ENCODE measurements around the gene WARS2.
"Not testable (repeated sequence)": the region's sequence is repeated elsewhere in the genome, so short reads cannot be mapped to it uniquely, and the experiment has no call there.

The WARS2 gene

DNA sequence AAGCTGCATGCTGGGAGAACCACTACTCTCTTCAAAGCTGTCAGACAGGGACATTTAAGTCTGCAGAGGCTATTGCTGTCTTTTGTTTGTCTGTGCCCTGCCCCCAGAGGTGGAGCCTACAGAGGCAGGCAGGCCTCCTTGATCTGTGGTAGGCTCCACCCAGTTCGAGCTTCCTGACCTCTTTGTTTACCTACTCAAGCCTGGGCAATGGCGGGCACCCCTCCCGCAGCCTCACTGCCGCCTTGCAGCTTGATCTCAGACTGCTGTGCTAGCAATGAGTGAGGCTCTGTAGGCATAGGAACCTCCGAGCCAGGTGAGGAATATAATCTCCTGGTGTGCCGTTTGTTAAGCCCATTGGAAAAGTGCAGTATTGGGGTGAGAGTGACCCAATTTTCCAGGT lies 16.3 kb upstream of the WARS2 start:
- not testable (repeated sequence) for DNase-seq (ENCODE audit: low spot score); H3K27me3 Mint-ChIP-seq (ENCODE audit: low read depth); H3K4me1 Mint-ChIP-seq (ENCODE audit: low read depth); H3K27ac Mint-ChIP-seq; H3K4me3 Mint-ChIP-seq
- Mint-ChIP-seq H3K36me3 (ENCODE audit: low read depth) (peaks cover 60% of the 10 kb centered on the region), H3K9me3 (peaks cover 11% of the 10 kb centered on the region)

DNA sequence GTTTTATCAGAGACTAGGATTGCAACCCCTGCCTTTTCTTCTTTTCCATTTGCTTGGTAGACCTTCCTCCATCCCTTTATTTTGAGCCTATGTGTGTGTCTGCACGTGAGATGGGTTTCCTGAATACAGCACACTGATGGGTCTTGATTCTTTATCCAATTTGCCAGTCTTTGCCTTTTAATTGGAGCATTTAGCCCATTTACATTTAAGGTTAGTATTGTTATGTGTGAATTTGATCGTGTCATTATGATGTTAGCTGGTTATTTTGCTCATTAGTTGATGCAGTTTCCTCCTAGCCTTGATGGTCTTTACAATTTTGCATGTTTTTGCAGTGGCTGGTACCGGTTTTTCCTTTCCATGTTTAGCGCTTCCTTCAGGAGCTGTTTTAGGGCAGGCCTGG lies 14.6 kb upstream of the WARS2 start:
- H3K36me3 Mint-ChIP-seq (ENCODE audit: low read depth), result peaks cover 68% of the 10 kb centered on the region
- peaks cover 11% of the 10 kb centered on the region for H3K9me3 Mint-ChIP-seq
- H3K4me1 Mint-ChIP-seq (ENCODE audit: low read depth); H3K27me3 Mint-ChIP-seq (ENCODE audit: low read depth); DNase-seq (ENCODE audit: low spot score); H3K4me3 Mint-ChIP-seq; H3K27ac Mint-ChIP-seq: not testable (repeated sequence)

DNA sequence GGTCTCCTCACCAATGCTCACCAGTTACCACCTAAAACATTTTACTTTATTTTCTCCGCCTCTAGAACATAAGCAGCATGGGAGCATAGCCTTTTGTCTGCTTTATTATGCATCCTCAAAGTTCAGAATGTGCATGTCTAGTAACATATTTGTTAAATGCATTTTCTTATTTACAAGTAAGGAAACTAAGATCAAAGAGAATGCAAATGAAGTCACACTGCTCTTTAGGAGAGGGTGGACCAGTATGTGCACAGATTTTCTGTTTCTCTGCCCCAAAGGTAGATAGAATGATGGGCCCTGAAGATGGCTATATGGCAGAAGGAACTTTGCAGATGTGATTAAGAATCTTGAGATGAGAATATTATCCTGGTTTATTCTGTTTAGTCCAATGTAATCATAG lies 9.7 kb upstream of the WARS2 start:
- peaks cover 9% of the 10 kb centered on the region for H3K9me3 Mint-ChIP-seq
- H3K36me3 Mint-ChIP-seq (ENCODE audit: low read depth), result peaks cover 39% of the 10 kb centered on the region
- DNase-seq (ENCODE audit: low spot score), result no peak
- H3K27me3 Mint-ChIP-seq (ENCODE audit: low read depth), result no peaks in the 10 kb centered on the region
- H3K4me3 Mint-ChIP-seq, result no peak overlapping the region
- H3K27ac Mint-ChIP-seq, result no peak overlapping the region
- H3K4me1 Mint-ChIP-seq (ENCODE audit: low read depth), result peaks cover 10% of the 10 kb centered on the region

DNA sequence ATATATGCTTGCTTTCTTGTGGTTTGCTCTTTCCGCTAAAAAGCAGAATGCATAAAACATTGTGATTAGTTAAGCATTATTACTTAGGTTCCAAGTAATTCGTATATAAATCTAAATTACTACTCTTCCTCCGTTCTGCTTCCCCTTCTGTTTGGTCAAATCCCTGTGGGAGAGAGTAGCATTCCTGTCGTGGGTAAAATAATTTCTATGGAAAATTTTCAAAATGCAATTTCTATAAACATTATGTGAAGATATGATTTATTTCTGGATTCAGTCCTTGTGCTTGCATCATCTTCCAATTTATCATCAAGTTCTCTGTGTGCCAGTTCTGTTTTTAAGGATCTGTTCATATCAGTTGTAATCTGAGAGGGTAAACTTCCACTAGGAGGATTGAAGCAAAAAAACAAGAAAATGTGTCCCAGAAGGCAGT lies 7.2 kb upstream of the WARS2 start:
- no peak overlapping the region for H3K4me3 Mint-ChIP-seq
- no peak for DNase-seq (ENCODE audit: low spot score)
- peaks cover 19% of the 10 kb centered on the region for H3K4me1 Mint-ChIP-seq (ENCODE audit: low read depth)
- H3K36me3 Mint-ChIP-seq (ENCODE audit: low read depth), result peaks cover 26% of the 10 kb centered on the region
- no peaks in the 10 kb centered on the region for H3K9me3 Mint-ChIP-seq
- H3K27ac Mint-ChIP-seq, result no peak overlapping the region
- H3K27me3 Mint-ChIP-seq (ENCODE audit: low read depth), result no peaks in the 10 kb centered on the region

DNA sequence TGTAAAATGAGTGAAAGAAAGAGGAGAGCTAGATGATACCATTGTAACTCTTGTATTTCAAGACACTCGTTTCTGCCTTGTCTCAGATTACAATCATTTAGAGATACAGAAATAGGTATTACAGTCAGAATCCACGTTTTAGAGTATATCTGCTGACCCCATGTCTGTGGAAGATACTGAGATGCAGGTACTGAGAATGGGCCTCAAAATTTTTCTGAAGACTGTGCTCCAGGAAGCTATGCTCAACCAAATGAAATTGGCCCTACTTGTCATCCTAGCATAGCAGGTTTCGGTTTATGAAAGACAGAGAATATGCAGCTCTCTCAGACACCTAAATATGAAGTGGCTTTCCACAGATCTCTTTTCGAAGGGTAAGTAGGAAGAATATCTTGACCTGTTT lies 6.0 kb upstream of the WARS2 start:
- H3K27me3 Mint-ChIP-seq (ENCODE audit: low read depth), result no peaks in the 10 kb centered on the region
- H3K4me3 Mint-ChIP-seq, result no peak overlapping the region
- peaks cover 26% of the 10 kb centered on the region for H3K4me1 Mint-ChIP-seq (ENCODE audit: low read depth)
- no peak overlapping the region for H3K27ac Mint-ChIP-seq
- no peaks in the 10 kb centered on the region for H3K9me3 Mint-ChIP-seq
- peaks cover 27% of the 10 kb centered on the region for H3K36me3 Mint-ChIP-seq (ENCODE audit: low read depth)
- no peak for DNase-seq (ENCODE audit: low spot score)

DNA sequence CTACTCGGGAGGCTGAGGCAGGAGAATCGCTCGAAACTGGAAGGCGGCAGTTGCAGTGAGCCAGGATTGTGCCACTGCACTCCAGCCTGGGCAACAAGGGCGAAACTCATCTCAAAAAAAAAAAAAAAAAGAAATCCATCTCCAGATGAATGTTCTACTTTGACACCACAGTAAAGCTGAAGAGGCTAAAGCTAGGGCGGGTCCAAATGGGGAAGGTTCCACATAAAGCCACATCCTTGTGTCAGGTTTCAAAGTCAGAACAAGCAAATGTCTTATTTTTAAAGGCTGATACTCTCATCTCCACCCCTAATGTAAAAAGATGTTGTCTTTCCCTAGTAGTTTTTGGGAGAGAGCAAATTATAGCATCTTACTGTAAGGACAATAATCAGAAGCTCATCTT lies 4.4 kb upstream of the WARS2 start:
- Mint-ChIP-seq H3K27me3 (ENCODE audit: low read depth) (no peaks in the 10 kb centered on the region), H3K27ac (peak overlapping the region; percentile 65), H3K9me3 (no peaks in the 10 kb centered on the region), H3K4me1 (ENCODE audit: low read depth) (peaks cover 30% of the 10 kb centered on the region), H3K36me3 (ENCODE audit: low read depth) (peaks cover 24% of the 10 kb centered on the region), H3K4me3 (peak overlapping the region; percentile 24)
- DNase-seq (ENCODE audit: low spot score), result no peak

DNA sequence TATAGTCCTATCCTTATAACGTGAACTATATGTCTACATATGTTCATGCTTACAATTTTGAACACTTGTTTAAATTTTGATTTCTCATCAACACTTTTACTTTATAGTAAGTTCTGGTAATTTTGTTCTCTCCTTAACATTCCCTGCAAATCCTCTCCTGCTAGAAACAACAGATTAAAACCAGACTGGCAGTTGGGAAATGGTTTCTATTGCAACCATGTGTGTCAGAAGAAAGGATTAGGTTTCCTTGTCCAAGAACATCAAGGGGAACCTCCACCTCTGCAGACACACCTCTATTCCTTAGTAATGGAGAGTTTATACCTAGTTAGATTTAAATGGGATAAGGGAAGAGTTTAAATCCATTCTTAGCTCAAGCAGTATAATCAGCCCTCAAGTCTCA lies 3.3 kb upstream of the WARS2 start:
- Mint-ChIP-seq H3K4me1 (ENCODE audit: low read depth) (peaks cover 30% of the 10 kb centered on the region), H3K27ac (no peak overlapping the region), H3K4me3 (no peak overlapping the region), H3K9me3 (no peaks in the 10 kb centered on the region), H3K36me3 (ENCODE audit: low read depth) (peaks cover 22% of the 10 kb centered on the region), H3K27me3 (ENCODE audit: low read depth) (no peaks in the 10 kb centered on the region)
- DNase-seq (ENCODE audit: low spot score), result no peak

DNA sequence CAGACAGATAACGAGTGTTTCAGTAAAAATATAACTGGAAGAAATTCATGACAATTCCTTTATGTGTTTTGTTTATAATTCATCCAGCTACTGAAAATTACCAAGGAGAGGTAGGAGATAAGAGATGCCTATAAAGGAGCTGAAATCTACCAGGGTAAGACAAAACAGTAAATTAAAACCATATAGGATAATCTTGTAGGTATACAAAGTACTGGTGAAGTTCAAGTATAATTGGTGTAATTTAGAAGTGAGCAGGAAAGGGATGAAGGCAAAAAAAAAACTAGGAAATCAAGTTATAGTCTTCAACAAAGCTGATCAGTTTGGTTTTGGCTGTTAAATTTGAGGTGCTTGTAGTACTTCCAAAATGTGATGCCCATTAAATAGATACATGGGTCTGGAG lies 1.2 kb upstream of the WARS2 start:
- no peak overlapping the region for H3K27ac Mint-ChIP-seq
- no peak overlapping the region for H3K4me3 Mint-ChIP-seq
- no peaks in the 10 kb centered on the region for H3K9me3 Mint-ChIP-seq
- peaks cover 16% of the 10 kb centered on the region for H3K36me3 Mint-ChIP-seq (ENCODE audit: low read depth)
- peaks cover 32% of the 10 kb centered on the region for H3K4me1 Mint-ChIP-seq (ENCODE audit: low read depth)
- H3K27me3 Mint-ChIP-seq (ENCODE audit: low read depth), result no peaks in the 10 kb centered on the region
- no peak for DNase-seq (ENCODE audit: low spot score)

DNA sequence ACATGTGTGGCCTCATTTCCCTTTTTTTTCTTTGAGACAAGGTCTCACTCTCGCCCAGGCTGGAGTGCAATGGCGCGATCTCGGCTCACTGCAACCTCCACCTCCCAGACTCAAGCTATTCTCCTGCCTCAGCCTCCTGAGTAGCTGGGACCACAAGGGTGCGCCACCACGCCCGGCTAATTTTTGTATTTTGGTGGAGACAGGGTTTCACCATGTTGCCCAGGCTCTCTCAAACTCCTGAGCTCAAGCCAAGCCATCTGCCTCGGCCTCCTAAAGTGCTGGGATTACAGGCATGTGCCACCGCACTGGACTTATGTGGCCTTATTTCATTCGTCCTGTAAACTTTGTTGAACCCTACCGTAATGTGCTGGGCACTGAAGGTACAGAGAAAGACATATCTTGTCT lies 569 bp upstream of the WARS2 start:
- Mint-ChIP-seq H3K27ac (no peak overlapping the region), H3K4me1 (ENCODE audit: low read depth) (peaks cover 28% of the 10 kb centered on the region), H3K4me3 (no peak overlapping the region), H3K36me3 (ENCODE audit: low read depth) (peaks cover 16% of the 10 kb centered on the region), H3K9me3 (no peaks in the 10 kb centered on the region), H3K27me3 (ENCODE audit: low read depth) (no peaks in the 10 kb centered on the region)
- peak; percentile 30 for DNase-seq (ENCODE audit: low spot score)

DNA sequence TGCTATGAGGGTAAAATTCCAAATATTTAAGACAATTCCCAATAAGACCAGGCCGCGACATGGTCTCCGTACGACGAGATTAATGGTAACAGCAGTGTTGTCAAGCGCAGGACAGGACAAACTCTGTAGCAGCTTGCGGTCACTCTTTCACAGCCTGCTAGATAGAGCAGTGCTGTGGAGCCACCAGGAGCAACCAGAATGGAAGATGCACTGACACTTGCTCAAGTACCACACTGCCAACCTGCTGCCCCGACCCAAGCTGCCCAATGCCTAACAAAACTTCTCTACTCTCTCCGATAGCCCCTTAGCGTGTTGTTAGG lies 636 bp downstream of the WARS2 start:
- peaks cover 11% of the 10 kb centered on the region for H3K36me3 Mint-ChIP-seq (ENCODE audit: low read depth)
- no peak overlapping the region for H3K4me3 Mint-ChIP-seq
- H3K4me1 Mint-ChIP-seq (ENCODE audit: low read depth), result peaks cover 19% of the 10 kb centered on the region
- DNase-seq (ENCODE audit: low spot score), result no peak
- no peaks in the 10 kb centered on the region for H3K27me3 Mint-ChIP-seq (ENCODE audit: low read depth)
- no peaks in the 10 kb centered on the region for H3K9me3 Mint-ChIP-seq
- no peak overlapping the region for H3K27ac Mint-ChIP-seq

DNA sequence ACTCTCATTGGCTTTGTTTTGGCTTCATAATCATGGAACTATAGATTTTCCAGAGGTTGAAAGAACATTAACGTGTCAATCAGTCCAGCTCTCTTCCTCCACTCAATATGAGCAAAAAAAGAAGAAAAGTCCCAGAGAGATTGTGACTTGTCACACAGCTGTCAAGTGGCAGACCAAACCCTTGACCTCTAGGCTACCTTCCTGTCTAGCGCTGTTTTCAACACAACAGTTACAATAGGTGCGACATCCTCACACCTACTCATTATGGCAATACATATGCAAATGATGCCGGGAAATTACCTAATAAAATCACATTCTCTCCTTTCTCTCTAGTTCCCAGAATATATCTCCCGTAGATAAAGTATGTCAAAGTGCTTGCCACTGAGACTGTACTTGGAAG lies 1.1 kb downstream of the WARS2 start:
- Mint-ChIP-seq H3K36me3 (ENCODE audit: low read depth) (peaks cover 11% of the 10 kb centered on the region), H3K9me3 (no peaks in the 10 kb centered on the region), H3K27me3 (ENCODE audit: low read depth) (no peaks in the 10 kb centered on the region), H3K27ac (no peak overlapping the region), H3K4me1 (ENCODE audit: low read depth) (peaks cover 18% of the 10 kb centered on the region), H3K4me3 (no peak overlapping the region)
- peak; percentile 6 for DNase-seq (ENCODE audit: low spot score)

DNA sequence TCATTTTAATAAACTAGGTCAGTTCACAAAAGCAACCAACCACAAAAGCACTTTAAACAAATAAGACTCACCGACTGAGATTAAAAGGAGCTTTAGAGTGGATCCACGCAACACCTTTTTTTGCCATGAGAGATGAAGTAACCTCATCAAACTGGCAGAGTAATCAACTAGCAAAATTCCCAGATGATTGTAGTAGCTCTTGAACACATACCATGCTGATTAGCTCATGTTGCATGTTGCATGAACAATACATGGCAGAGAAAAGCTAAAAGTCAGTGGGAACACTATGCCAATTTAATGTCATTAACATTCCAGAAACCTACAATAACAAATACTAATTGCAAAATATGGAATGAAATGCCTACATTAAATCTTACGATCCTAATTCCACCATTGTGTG lies 4.1 kb downstream of the WARS2 start:
- H3K9me3 Mint-ChIP-seq, result no peaks in the 10 kb centered on the region
- H3K4me3 Mint-ChIP-seq, result no peak overlapping the region
- H3K27ac Mint-ChIP-seq, result no peak overlapping the region
- no peaks in the 10 kb centered on the region for H3K27me3 Mint-ChIP-seq (ENCODE audit: low read depth)
- peaks cover 6% of the 10 kb centered on the region for H3K4me1 Mint-ChIP-seq (ENCODE audit: low read depth)
- DNase-seq (ENCODE audit: low spot score), result no peak
- H3K36me3 Mint-ChIP-seq (ENCODE audit: low read depth), result peaks cover 4% of the 10 kb centered on the region

DNA sequence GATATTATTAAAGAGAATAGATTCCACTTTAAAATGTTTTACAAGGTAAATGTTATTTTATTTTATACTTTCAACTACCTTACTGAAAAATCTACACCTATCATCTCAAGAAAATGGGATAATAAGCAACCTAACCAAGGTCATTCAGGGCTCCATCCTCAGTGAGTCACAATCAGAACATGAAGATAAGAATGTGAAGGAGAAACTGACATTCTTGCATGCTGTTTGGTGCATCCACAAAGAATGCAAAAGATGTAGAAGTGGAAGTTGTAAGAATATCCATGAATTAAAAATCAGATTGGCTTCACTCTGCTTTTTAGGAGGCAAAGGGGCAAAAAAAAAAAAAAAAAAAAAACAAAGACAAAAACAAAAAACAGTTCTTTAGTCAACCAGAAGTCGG lies 6.5 kb downstream of the WARS2 start:
- no peak overlapping the region for H3K4me3 Mint-ChIP-seq
- H3K36me3 Mint-ChIP-seq (ENCODE audit: low read depth), result peaks cover 1% of the 10 kb centered on the region
- no peaks in the 10 kb centered on the region for H3K9me3 Mint-ChIP-seq
- no peaks in the 10 kb centered on the region for H3K27me3 Mint-ChIP-seq (ENCODE audit: low read depth)
- no peak overlapping the region for H3K27ac Mint-ChIP-seq
- DNase-seq (ENCODE audit: low spot score), result no peak
- H3K4me1 Mint-ChIP-seq (ENCODE audit: low read depth), result peaks cover 2% of the 10 kb centered on the region

DNA sequence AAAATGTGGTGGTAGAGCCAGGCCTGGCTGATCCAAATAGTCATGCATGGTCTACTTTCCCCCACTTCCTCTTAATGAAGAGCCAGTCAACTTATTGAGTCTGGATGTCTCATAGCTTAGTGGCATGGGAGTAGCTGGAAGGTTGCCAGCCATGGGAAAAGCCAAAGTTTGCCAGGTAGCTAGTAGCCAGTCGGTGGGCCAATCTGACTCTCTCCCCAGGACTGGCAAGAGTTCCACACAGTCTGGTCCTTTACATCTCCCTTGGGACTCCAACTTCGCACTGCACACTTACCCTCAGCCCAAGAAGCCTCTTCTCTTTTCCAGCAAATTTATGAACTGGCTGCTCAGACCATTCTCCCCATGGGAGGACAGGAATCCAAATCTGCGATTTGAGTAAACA lies 8.3 kb downstream of the WARS2 start:
- Mint-ChIP-seq H3K36me3 (ENCODE audit: low read depth) (peaks cover 1% of the 10 kb centered on the region), H3K27ac (no peak overlapping the region), H3K27me3 (ENCODE audit: low read depth) (no peaks in the 10 kb centered on the region), H3K4me3 (no peak overlapping the region), H3K4me1 (ENCODE audit: low read depth) (no peaks in the 10 kb centered on the region), H3K9me3 (no peaks in the 10 kb centered on the region)
- no peak for DNase-seq (ENCODE audit: low spot score)

DNA sequence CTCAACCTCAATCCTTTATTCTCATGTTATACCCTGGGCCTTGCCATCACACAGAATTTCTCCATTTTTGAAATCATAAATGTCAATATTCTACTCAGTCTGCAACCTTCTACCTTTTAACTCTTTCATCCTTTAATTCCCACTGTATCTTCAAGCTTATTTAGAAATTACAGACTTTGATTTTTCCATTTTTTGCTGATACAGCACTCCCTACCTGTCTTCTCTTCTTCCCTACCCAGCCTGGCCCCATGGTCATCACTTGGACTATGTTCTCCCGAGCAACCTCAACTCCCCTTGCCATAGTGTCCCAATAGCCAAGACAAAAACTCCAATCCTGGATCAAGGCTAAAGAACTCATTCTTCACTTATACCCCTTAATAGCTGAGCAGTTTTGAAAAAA lies 14.6 kb downstream of the WARS2 start:
- no peak overlapping the region for H3K4me3 Mint-ChIP-seq
- no peak for DNase-seq (ENCODE audit: low spot score)
- no peaks in the 10 kb centered on the region for H3K4me1 Mint-ChIP-seq (ENCODE audit: low read depth)
- no peak overlapping the region for H3K27ac Mint-ChIP-seq
- peaks cover 4% of the 10 kb centered on the region for H3K36me3 Mint-ChIP-seq (ENCODE audit: low read depth)
- H3K9me3 Mint-ChIP-seq, result peaks cover 4% of the 10 kb centered on the region
- no peaks in the 10 kb centered on the region for H3K27me3 Mint-ChIP-seq (ENCODE audit: low read depth)

DNA sequence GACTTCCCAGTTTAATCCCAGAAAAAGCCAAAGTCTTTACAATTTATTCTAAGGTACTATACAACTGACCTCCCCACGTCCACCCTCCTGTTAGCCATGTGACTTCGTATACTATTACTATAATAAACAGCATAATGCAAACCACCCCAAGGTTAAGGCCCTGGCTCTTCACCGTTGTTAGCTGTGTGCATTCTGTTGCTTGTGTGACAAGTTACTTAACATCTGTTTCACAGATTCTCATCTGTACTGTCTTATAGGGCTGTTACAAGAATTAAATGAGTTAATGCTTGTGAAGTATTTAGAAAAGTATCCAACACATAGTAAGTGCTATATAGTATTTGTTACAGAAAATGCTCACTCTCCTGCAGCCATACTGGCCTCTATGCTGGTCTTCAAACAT lies 15.7 kb downstream of the WARS2 start:
- Mint-ChIP-seq H3K4me3 (no peak overlapping the region), H3K9me3 (peaks cover 4% of the 10 kb centered on the region), H3K27me3 (ENCODE audit: low read depth) (no peaks in the 10 kb centered on the region), H3K27ac (no peak overlapping the region), H3K36me3 (ENCODE audit: low read depth) (peaks cover 3% of the 10 kb centered on the region), H3K4me1 (ENCODE audit: low read depth) (no peaks in the 10 kb centered on the region)
- DNase-seq (ENCODE audit: low spot score), result no peak

All from T-helper 2 cell treated with Interferon-gamma antibody and Interleukin-4, amounts not matched to agents 5 μg/mL and 100 μg/mL, for 36 hours (primary cell).